Inferior parietal cortex (tissue), 1 donor: ENCODE data around the gene SMIM45.

ENCODE experiments used
- DNase-seq: peaks from one replicate; pipeline ENCODE4 v3.0.0-alpha.2; 2016; ENCODE audit errors: extremely low spot score

Gene SMIM45

GRCh38 chr22:42001121-42001520 lies 49.2 kb downstream of the SMIM45 start:
- DNase-seq, result no peak

DNA sequence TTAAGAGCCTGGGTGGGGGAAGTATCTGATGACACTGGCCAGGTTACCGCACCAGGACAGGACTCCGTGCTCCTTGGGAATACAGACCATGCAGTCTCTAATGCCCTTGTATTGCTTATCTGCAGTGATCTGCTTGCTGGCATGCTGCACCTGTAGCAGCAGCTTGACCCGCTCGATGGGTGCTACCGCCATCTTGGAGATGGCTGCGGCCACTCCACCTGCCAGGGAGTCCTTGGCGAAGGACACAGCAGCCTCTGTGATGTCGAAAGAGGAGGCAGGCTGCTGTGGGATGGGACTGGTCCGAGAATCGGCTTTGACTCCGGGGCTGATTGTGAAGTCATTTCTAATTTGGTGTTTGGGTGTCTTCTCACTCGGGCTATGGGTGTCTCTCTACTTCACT lies 49.8 kb downstream of the SMIM45 start:
- no peak for DNase-seq

GRCh38 chr22:42007922-42008321 lies 56.0 kb downstream of the SMIM45 start:
- no peak for DNase-seq
